ENCODE measurements around the gene CD52.

GRCh38 chr1:26290882-26291261 lies 26.9 kb upstream of the CD52 start:
- TF ChIP-seq USF2 (IDR thresholded peaks at IDR 0.05; ENCODE audit: low read depth, low read length) (no peak), CTCF (conservative IDR thresholded peaks at IDR 0.05; ENCODE audit: low read depth, low read length) (no peak), POLR2A (IDR thresholded peaks at IDR 0.05; ENCODE audit: low read depth, low read length) (no peak), MAZ (IDR thresholded peaks at IDR 0.05; ENCODE audit: borderline replicate concordance, low read depth, low read length) (no peak), MAFK (IDR thresholded peaks at IDR 0.05; ENCODE audit: low read depth, low read length) (no peak), RCOR1 (IDR thresholded peaks at IDR 0.05; ENCODE audit: insufficient replicate concordance, low read length) (no peak), BHLHE40 (IDR thresholded peaks at IDR 0.05; ENCODE audit: low read depth, low read length) (no peak)
